GM19035 (cell line): ENCODE results near the gene IMP3.
A peak's percentile ranks its signal among the peaks of the same experiment; 100 is the strongest.
"Not testable (repeated sequence)": the region's sequence is repeated elsewhere in the genome, so short reads cannot be mapped to it uniquely, and the experiment has no call there.

Experiments
- ATAC-seq: cut with Tn5 transposase; IDR thresholded peaks from one replicate; pipeline ENCODE4 v1.9.1; 2021; ENCODE audit not compliant: unreplicated experiment

The IMP3 gene

GRCh38 chr15:75650908-75651809 is 11.1 kb upstream of the IMP3 start:
- ATAC-seq = no peak

DNA sequence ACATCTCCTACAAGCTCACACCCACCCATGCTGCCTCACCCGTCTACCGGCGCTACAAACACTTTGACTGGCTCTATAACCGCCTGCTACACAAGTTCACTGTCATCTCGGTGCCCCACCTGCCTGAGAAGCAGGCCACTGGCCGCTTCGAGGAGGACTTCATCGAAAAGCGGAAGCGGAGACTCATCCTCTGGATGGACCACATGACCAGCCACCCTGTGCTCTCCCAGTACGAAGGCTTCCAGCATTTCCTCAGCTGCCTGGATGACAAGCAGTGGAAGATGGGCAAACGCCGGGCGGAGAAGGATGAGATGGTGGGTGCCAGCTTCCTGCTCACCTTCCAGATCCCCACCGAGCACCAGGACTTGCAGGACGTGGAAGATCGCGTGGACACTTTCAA is 9.8 kb upstream of the IMP3 start:
- no peak for ATAC-seq

DNA sequence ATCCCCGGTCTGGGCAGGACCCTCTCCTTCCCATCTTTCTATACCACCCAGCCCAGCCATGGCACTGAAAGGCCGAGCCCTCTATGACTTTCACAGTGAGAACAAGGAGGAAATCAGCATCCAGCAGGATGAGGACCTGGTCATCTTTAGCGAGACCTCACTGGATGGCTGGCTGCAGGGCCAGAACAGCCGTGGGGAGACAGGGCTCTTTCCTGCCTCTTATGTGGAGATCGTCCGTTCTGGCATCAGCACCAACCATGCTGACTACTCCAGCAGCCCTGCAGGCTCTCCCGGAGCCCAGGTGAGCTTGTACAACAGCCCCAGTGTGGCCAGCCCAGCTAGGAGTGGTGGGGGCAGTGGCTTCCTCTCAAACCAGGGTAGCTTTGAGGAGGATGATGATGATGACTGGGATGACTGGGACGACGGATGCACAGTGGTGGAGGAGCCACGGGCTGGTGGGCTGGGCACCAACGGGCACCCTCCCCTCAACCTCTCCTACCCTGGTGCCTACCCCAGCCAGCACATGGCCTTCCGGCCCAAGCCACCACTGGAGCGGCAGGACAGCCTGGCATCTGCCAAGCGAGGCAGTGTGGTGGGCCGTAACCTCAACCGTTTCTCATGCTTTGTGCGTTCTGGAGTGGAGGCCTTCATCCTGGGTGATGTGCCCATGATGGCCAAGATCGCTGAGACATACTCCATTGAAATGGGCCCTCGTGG is 9.2 kb upstream of the IMP3 start:
- ATAC-seq = no peak

DNA sequence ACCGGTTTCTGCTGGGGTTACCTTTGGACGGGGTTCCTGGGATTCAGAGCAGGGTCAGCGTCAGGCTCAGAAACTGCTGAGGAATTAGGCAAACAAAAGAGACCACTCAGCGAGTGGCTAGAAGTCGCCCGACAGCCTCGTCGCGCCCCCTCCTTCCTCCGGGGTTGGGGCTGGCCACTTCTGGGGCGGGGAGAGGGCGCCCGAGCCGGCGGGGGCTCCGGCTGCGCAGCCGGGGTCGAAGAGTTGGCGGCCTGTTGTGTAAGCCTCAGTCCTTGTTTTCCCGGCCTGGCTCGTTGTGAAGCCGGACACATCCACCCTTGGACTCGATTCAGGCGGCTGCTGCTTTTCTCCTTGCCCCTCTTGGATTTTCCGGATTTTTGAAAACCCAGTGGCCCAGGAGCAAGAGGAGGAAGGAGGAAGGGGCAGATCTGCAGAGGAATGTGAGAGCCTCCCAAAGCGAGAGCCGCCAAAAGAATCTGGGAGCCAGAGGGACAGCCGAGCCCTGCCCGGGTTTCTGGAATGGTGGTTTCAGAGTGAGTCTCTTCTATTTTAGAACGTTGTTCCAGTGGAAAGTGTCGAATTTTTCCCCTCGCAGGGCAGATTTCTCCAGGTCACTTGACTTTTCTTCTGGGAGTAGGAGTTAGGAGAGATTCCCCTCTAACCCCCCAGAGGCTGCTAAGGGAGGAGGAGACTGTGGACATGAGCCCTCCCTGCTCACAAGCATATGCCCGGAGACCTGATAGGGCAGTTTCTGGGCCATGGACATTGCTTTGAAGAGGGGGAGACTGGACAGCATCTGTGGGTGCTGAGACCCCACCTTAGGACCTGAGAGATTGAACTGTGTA is 8.4 kb upstream of the IMP3 start:
- no peak for ATAC-seq

DNA sequence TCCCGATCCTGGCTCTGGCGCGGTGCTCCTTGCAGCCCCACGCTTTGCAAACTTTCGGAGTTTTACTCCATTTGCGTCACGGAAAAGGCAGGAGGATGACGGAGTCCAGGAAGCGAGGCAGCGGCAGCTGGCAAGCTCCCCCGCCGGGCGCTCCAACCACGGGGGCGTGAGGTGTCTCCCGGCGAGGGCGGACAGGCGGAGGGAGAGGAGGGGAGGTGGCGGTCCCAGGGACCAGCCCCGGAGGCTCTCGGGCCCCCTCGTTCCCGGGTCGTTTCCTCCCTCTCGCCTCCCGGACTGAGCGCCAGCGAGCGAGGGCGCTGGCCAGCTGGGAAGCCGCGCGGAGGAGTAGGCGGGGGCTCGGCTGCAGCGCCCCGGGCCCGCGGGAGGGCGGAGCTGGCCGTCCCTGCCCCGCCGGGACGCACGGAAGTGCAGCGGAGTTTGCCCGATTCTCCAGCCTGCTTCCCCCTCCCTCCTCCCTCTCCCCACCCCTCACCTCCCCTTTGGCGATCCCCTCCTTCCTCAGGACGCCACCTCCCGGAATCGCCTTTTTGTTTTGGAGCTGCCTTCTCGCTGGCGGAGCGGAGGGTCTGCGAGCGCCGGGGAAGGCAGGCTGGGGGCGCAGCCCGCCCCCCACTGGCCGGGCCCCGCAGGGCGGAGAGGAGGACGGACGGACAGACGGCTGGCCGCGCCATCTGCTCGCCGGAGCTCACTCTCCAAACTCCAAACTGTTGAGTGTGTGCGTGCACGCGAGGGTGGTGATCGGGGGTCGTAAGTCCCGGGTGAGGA is 7.5 kb upstream of the IMP3 start, which contains the start of gene SNX33:
Gene SNX33, plus strand, starts transcription at position 543 of the 786 bp plus-strand sequence. CDS start 1,191 bp downstream, outside the sequence.
- ATAC-seq = no peak

DNA sequence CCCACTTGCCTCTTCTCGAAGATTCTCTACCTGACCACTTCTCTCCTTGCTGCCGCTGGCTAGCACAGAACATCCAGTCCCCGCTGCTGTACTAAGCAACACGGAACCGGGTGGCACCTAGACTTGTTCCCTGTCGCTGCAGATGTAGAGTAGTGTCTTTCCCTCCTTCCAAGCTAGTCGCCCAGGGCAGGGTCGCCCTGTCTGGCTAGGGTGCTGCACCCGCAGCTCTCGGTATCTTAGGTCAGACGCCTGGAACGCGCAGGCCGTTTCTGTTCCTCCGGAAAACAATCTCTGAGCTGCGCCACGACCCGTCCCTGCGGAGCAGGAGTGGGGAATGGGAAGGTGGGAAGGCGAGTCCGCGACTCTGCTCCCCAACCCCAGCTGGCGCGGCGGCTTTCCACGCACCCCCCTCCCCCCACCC is 6.9 kb upstream of the IMP3 start:
- ATAC-seq = no peak

DNA sequence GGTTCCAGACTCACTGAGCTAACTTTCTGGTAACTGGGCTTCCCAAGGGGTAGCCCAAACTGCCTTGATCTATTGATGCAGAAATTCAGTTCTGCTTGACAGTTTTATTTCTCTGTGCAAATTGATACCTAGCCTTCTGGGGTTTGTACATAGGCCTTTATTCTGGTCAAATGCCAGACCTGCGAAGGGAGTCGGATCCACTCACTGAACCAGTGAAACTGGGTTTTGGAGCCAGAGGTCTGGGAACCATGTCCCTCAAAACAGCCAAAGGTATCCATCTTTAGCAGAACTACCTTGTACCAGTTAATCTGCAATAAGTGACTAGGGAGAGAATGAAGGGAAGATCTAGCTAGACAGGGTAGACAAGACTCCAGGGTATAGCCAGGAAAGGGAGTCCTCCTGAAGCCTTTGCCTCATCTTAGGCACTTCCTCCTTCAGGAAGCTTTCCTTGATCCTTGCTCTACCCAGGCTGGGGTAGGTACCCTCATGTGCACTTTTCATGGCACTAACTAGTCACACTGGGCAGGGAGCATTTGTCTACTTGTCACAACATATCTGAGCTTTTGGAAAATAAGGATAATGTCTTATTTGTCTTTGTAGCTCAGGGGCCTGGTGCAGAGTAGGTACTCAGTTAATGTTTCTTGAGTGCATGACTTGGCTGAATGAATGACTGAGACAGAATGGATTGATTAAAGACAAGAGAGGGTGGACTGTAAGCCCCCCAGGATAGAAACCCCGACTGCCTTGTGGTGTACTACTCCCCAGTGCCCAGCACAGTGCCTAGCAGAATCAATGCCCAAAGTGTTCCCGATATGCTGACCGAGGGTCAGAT is 6.3 kb upstream of the IMP3 start:
- no peak for ATAC-seq

- ATAC-seq = no peak
These were observed 4.4 kb upstream of the IMP3 start for GRCh38 chr15:75644376-75644775.

DNA sequence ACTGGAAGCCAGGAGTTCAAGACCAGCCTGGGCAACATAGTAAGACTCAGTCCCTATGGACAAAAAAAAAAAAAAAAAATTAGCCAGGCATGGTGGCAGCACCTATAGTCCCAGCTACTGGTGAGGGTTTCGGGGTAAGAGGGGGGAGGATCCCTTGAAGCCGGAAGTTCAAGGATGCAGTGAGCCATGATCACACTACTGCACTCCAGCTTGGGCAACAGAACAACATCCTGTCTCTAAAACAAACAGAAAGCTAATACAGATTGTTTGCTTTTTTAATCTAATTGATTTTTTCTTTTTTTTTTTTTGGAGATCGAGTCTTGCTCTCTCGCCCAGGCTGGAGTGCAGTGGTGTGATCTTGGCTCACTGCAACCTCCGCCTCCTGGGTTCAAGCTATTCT is 1.6 kb upstream of the IMP3 start:
- no peak for ATAC-seq

DNA sequence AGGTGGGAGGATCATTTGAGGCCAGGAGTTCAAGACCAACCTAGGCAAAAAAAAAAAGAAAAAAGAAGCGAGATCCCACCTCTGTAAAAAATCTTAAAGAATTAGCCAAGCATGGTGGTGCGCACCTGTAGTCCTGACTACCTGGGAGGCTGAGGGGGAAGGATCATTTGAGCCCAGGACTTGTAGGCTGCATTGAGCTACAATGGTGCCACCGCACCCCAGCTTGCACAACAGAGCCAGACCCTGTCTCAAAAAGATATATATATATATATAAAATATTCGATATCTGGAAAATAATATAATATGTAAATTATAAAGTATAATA is 1.1 kb upstream of the IMP3 start:
- ATAC-seq = no peak

GRCh38 chr15:75640483-75641178 is 607 bp upstream of the IMP3 start:
- ATAC-seq = peak; percentile 38

DNA sequence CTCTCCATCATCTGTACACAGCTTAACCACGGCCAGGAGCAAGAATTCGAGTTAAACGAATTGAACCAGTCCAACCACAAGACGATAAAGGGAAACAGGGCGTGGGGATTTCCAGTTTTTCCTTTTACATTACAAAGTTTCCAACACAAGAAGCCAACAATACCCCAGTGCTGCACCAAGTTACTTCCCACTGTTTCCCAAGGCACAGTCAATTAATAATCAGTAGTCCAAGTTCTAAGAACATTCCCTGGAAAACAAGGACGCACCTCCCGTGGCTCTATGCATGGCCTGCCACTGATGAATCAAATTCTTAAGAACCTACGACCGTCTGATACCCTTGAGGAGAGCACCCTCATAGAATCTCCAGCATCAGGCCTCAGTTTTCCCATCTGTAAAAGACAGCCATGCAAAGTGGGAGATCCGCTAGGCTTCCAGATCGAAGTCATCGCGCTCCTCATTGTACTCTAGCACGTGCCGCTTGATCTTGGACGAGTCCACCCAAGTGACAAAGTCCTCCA is 774 bp downstream of the IMP3 start:
- no peak for ATAC-seq

DNA sequence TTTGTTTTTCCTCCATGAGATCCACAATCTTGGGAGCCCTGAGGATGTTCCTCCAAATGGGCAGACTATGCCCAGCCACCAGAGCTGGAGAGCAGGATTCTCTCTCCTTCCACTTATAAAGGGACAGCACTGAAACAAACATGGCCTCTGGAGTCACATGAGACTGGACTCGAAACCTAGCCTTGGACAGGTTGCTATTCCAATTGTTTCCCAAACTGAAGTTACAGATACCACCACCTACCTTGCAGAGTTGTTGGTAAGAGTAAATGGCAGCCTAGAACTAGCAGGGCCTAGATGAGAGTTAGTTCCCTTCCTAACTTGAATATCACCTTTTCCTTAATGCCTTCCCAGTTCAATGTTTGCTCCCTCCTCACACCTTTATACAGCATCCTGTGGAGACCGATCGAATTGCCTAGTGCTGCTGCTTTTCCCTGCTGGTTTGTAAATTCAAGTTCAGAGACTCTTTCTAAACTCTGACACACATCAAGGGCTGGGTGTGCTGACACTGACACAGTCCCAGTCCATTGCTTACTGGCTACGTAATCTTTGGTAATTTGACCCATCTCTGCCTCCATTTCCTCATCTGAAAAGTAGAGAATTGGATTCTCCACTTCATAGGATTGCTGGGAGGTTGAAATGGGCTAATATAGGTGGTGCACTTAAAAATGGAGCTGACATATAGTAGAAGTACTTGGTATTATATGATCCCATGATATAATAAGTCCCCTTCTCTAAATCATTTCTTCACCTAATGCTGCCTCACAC is 2.6 kb downstream of the IMP3 start:
- no peak for ATAC-seq

GRCh38 chr15:75636026-75636425 is 4.0 kb downstream of the IMP3 start:
- no peak for ATAC-seq

- not testable (repeated sequence) for ATAC-seq
These were observed 6.1 kb downstream of the IMP3 start for GRCh38 chr15:75633922-75634321.

GRCh38 chr15:75631935-75632334 is 8.1 kb downstream of the IMP3 start:
- no peak for ATAC-seq

DNA sequence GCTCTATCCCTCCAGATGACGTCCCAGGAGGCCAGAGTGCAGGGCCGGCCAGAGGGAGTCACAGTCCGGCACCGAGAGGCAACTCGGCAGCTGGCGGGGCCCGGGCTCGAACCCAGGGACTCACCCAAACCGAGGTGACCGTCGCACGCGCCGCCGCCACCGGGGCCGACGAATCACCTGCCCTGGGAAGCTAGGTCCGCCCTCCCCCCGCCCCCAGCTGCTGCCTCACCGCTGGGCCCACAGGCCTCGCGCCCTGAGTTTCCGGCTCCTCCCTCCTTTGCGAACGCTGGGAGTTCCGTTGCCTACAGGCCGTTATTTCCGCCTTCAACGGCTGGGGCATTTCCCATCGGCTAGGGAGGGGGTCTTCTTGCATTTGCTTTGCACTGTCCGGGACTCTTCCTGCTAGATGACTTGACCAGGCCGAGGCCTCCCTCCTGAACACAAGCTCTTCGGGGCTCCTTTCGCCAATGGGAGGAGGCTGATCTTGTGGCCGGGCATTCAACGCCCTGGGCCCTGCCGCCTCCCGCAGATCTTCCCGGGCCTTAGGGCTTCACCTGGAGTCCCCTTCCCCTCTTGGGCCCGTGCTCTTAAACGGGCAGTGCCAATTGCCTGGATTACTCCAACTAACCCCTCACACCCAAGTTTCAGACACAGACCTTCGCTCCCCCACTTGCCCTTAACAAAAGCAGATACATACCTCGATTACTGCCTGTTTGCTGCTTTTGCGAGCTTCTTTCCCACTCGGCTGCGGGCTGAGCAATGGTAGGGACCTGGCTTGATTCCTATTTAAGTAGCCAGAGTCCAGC is 14.3 kb downstream of the IMP3 start, which contains the start of gene SNUPN:
Gene SNUPN, minus strand, starts transcription at position 184 of the 806 bp plus-strand sequence. CDS start 4,674 bp downstream, outside the sequence.
- peak; percentile 72 for ATAC-seq
